ENCODE results near the gene TRIM25.
"Not testable (repeated sequence)": the region's sequence is repeated elsewhere in the genome, so short reads cannot be mapped to it uniquely, and the experiment has no call there.

Gene TRIM25

DNA sequence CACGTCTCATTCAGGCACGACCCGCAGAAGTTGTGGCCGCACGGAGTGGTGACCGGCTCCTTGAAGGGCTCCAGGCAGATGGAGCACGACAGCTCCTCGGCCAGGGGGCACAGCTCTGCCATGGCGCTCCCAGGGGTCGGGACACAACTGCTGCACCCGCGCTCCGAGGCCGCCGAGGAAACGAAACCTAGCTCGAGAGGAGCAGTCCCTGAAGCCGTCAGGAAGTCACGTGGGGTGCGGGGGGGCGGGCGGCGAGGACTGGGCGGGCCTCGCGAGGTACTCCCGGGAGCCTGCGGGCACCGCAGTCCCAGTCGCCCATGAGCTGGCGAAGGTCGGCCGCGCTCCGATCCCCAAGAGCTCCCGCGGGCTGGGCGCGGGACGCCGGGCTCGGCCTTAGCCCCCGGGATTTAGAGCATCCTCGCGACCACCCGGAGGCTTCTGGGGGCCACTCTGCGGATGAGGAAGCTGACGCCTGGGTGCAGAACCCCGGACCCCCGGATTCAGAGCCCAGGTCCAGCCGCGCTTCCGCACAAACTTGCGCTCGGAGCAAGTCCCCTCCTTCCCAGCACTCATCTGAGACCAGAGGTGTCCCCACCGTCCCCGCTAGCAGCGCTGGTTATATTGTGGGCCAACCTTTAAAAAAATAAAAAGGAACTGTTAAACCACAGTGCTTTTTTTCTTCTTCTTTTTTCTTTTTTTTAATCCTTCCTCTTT lies at the start of gene TRIM25:
Gene TRIM25 (minus strand): TSS at position 183 of the 714 bp plus-strand sequence. CDS start 61 bp downstream, at position 122.
- peak; percentile 83 to 88 for DNase-seq (ENCODE audit: low read depth in 2 of 2)

DNA sequence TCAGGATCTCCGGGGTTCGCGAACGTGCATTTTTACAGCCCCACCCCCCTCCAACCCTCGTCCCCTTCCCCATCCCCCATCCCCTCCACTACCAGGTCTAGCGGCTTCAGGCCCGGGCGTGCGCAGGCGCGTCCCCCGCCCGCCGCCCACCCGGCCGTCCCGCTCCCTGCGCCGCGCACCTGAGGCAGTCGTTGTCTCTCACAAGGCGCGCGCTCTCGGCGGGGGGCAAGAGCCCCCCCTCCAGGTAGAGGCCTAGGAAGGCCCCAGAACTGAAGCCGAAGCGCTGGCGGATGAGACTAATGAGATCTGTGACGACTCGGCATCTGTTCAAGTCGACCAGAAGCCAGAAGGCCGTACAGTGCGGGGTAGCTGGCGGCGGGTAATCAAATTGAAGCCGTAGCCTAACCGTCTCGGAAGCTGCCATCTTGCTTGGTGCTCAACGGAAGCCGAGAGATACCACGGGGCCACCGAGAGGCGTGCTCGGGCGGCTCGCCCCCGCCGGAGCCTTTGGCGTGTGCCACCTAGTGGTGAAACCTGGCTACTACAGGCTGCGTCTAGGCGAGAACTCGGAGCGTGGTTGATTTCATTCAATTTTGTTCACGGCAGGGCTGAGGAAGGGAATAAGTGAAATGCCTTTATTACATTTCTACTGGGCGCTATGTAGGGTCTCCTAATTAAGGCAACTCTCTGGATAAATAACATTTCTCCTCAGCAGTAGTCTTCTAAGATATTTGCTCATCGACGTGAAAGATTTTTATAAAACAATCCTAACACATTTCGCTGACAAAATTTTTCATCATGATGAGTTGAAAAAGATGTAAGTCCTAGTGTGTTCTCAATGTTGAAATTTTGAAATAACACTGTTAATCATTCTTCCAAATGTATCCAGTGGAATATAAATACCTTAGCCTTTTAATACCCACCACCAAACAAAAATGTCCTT lies 47.0 kb upstream of the TRIM25 start, which contains the start of gene COIL:
Gene COIL (minus strand): TSS at position 455 of the 943 bp plus-strand sequence. CDS start 31 bp downstream, at position 424.
- peak; percentile 86 to 88 for DNase-seq (ENCODE audit: low read depth in 2 of 2)

DNA sequence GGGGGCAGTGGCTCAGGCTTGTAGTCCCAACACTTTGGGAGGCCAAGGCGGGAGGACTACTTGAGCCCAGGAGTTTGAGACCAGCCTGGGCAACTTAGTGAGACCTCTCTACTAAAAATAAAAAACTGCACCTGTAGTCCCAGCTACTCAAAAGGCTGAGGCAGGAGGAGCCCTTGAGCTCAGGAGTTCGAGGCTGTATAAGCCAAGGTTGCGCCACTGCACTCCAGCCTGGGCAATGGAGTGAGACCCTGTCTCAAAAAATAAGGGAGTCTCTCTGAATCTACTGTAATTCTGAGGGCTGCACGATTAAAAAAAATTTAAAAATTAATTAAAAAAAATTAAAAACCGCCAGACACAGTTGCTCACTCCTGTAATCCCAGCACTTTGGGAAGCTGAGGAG lies 43.1 kb upstream of the TRIM25 start:
- DNase-seq (ENCODE audit: low read depth in 2 of 2): no peak

GRCh38 chr17:56949595-56949994 lies 35.7 kb upstream of the TRIM25 start:
- no peak for DNase-seq (ENCODE audit: low read depth in 2 of 2)

DNA sequence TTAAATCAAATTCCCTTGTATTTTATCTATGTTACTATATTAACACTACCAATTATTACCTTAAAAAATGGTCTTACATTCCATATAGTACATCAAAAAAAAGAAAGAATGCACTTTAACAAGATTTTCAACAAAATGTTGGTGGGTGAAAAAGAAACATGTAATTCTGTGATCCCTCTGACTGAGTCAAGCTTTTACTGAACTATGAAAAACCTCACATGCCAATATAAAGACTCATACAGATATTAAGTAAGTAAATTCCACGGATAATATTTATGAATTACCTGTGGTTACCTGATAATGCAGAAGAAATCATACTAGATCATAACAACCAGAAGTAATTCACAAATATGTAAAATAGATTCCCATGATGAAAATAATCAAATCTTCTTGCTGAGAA lies 34.6 kb upstream of the TRIM25 start:
- DNase-seq (ENCODE audit: low read depth in 2 of 2): no peak

- no peak for DNase-seq (ENCODE audit: low read depth in 2 of 2)
Measured at GRCh38 chr17:56947741-56948140, 33.9 kb upstream of the TRIM25 start.

GRCh38 chr17:56945938-56946505 lies 32.2 kb upstream of the TRIM25 start:
- DNase-seq (ENCODE audit: low read depth in 2 of 2): no peak

DNA sequence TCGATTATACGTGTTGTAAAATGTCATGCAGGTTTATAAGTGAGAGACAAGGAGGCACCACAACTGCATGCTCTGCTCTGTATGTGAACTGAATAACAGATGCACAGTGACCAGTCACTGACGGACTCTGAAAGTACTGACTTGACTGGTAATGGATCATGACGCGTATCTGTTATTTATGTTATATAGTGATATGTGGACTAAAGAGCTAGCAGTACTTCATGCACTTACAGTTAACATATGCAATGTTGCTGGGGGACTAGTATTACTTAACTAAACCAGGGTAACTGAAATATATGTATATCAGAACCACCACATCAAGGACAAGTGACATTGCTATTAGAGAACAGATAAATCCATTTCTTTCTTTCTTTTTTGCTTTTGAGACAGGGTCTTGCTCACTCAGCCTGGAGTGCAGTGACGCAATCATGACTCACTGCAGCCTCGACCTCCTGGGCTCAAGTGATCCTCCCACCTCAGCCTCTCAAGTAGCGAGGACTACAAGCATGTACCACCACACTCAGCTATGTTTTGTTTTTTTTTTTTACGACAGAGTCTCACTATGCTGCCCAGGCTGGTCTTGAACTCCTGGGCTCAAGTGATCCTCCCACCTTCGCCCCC lies 29.8 kb upstream of the TRIM25 start:
- DNase-seq (ENCODE audit: low read depth in 2 of 2): no peak

GRCh38 chr17:56939869-56940484 lies 26.1 kb upstream of the TRIM25 start:
- DNase-seq (ENCODE audit: low read depth in 2 of 2): no peak

DNA sequence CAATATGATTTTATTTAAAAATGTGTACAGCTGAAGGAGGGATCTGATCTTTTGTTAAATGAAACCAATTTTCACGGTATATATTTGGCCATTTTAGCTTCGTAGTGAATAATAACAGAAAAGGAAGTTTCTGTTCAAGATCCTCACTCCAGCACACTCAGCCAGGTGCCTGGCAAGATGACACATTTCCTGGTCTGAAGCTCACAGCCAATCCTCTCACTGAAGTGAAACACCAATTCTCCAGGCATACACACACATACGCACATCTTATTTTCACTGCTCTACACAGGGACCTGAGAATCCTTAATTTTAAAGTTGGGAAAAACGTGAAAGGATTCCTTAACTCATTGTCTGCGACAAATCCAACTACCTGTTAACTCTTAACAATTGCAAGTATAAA lies 24.4 kb upstream of the TRIM25 start:
- not testable (repeated sequence) for DNase-seq (ENCODE audit: low read depth in 2 of 2)

- DNase-seq (ENCODE audit: low read depth in 2 of 2): no peak
Measured at GRCh38 chr17:56937687-56938086, 23.8 kb upstream of the TRIM25 start.

GRCh38 chr17:56936697-56937322 lies 23.0 kb upstream of the TRIM25 start:
- DNase-seq (ENCODE audit: low read depth in 2 of 2): no peak

- DNase-seq (ENCODE audit: low read depth in 2 of 2): no peak
Measured at GRCh38 chr17:56935461-56935860, 21.6 kb upstream of the TRIM25 start.

DNA sequence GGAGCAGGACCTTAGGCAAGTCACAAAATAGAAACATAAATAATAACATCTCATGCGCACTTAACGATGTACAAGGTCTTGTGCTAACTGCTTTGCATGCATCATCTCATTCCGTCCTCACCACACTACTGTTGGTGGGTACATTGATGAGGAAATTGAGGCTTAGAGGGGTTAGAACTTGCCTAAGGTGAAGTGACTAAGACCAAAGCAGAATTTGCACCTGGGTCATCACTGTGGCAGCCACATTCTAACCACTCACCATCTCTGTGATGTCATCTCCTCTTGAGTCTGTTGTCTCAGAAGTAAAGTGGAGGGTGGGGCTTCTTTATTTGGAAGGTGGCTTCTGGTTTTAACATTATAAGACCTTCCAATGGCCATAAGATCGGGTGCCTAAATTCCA lies 20.4 kb upstream of the TRIM25 start:
- no peak for DNase-seq (ENCODE audit: low read depth in 2 of 2)

- no peak for DNase-seq (ENCODE audit: low read depth in 2 of 2)
Measured at GRCh38 chr17:56933868-56934267, 20.0 kb upstream of the TRIM25 start.

DNA sequence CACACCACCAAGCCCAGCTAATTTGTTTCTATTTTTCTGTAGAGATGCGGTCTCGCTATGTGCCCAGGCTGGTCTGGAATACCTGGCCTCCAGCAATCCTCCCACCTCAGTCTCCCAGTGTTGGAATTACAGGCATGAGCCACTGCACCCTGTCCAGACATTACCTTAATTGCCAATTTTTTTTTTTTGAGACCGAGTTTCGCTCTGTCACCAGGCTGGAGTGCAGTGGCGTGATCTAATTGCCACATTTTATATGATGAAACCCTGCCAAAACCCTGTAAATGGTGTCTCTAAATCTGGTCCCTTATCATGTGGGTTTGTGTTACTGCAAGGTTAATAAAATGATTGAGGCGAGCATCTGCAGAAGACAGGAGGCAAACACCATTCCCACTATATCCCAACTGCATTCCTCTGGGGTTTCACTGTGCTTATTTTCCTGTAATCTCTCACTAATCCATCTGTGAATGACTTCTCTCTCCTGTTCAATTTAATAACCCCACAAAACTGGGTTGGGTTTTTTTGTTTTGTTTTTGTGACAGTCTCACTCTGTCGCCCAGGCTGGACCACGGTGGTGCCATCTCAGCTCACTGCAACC lies 19.4 kb upstream of the TRIM25 start:
- DNase-seq (ENCODE audit: low read depth in 2 of 2): no peak

- DNase-seq (ENCODE audit: low read depth in 2 of 2): no peak
Measured at GRCh38 chr17:56930739-56931337, 17.0 kb upstream of the TRIM25 start.

- no peak for DNase-seq (ENCODE audit: low read depth in 2 of 2)
Measured at GRCh38 chr17:56929362-56929969, 15.6 kb upstream of the TRIM25 start.

GRCh38 chr17:56928586-56928985 lies 14.7 kb upstream of the TRIM25 start:
- no peak for DNase-seq (ENCODE audit: low read depth in 2 of 2)

DNA sequence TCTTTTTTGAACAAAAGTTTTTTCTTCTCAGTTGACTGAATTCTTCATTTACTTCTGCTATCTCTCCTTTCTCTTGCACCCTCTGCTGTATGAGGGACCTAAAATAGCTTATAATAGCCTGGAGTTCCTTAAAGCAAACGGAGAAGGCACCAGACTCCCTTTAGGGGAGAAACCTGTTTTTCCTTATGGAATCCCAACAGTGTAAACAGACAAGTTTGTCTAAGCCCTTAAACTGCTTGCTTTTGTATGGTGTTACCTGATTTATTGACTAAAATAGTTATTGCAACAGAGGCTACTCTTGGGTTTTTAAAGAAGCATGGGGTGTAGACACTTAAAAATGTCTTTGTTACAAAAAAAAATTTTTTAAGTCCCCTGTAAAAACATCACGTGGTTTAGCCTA lies 12.9 kb upstream of the TRIM25 start:
- DNase-seq (ENCODE audit: low read depth in 2 of 2): no peak
